GM06990 (cell line): Measurements from ENCODE around the gene RAB3B.

ENCODE experiments used
- DNase-seq: peaks from one replicate; pipeline ENCODE4 v3.0.0-alpha.2; 2011; ENCODE audit not compliant: insufficient read length; ENCODE audit errors: extremely low read depth
- H3K27me3 ChIP-seq: replicated peaks from 2 replicates; pipeline ENCODE4 v1.6.0; 2011; ENCODE audit warnings: low read length; ENCODE audit not compliant: control insufficient read depth, insufficient read depth
- H3K36me3 ChIP-seq: 2 replicates; pipeline ENCODE4 v1.5.1; 2011; ENCODE audit warnings: low read length; ENCODE audit not compliant: control insufficient read depth, insufficient read depth
- H3K4me3 ChIP-seq: replicated peaks from 2 replicates; pipeline ENCODE4 v1.5.1; 2011; ENCODE audit warnings: low read depth, mild to moderate bottlenecking, control low read depth, low read length
- CTCF ChIP-seq: IDR thresholded peaks from 2 replicates; pipeline ENCODE4 v1.5.1; 2011; ENCODE audit warnings: low read length, control low read depth, mild to moderate bottlenecking, inconsistent platforms; ENCODE audit not compliant: insufficient read depth, poor library complexity, severe bottlenecking

The RAB3B gene

GRCh38 chr1:51916587-51917405, 73.7 kb downstream of the RAB3B start:
- Histone ChIP-seq H3K27me3 (no peaks in the 10 kb centered on the region), H3K4me3 (no peak overlapping the region), H3K36me3 (no peaks in the 10 kb centered on the region)
- no peak for TF ChIP-seq CTCF
- DNase-seq = no peak

- Histone ChIP-seq H3K4me3 (no peak overlapping the region), H3K36me3 (no peaks in the 10 kb centered on the region), H3K27me3 (no peaks in the 10 kb centered on the region)
- no peak for TF ChIP-seq CTCF
- DNase-seq = no peak
Measured at GRCh38 chr1:51915951-51916350, 74.5 kb downstream of the RAB3B start.

- no peak for DNase-seq
- Histone ChIP-seq H3K4me3 (no peak overlapping the region), H3K36me3 (no peaks in the 10 kb centered on the region), H3K27me3 (no peaks in the 10 kb centered on the region)
- no peak for TF ChIP-seq CTCF
Measured at GRCh38 chr1:51912881-51913280, 77.6 kb downstream of the RAB3B start.

GRCh38 chr1:51910221-51911000, 80.1 kb downstream of the RAB3B start:
- no peaks in the 10 kb centered on the region for H3K27me3 ChIP-seq
- no peak for TF ChIP-seq CTCF
- H3K36me3 ChIP-seq = no peaks in the 10 kb centered on the region
- no peak overlapping the region for H3K4me3 ChIP-seq
- no peak for DNase-seq

- no peak for TF ChIP-seq CTCF
- no peak for DNase-seq
- no peaks in the 10 kb centered on the region for H3K27me3 ChIP-seq
- no peaks in the 10 kb centered on the region for H3K36me3 ChIP-seq
- no peak overlapping the region for H3K4me3 ChIP-seq
Measured at GRCh38 chr1:51908499-51908898, 82.0 kb downstream of the RAB3B start.
